Measurements from ENCODE around the gene GLIS1.

Gene GLIS1

DNA sequence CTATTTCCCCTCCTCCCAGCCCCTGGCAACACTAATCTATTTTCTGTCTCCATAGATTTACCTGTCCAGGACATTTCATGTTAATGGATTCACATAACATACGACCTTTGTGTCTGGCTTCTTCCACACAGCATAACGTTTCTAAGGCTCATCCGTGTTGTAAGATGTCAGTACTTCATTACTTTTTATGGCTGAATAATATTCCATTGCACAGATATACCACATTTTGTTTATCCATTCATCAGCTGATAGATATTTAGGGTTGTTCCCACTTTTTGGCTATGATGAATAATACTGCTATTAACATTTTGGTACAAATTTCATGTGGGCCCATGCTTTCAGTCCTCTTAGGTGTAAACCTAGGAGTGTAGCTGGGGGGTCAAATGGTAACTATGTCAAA lies 38.2 kb downstream of the GLIS1 start:
- TF ChIP-seq, protein P1, sequence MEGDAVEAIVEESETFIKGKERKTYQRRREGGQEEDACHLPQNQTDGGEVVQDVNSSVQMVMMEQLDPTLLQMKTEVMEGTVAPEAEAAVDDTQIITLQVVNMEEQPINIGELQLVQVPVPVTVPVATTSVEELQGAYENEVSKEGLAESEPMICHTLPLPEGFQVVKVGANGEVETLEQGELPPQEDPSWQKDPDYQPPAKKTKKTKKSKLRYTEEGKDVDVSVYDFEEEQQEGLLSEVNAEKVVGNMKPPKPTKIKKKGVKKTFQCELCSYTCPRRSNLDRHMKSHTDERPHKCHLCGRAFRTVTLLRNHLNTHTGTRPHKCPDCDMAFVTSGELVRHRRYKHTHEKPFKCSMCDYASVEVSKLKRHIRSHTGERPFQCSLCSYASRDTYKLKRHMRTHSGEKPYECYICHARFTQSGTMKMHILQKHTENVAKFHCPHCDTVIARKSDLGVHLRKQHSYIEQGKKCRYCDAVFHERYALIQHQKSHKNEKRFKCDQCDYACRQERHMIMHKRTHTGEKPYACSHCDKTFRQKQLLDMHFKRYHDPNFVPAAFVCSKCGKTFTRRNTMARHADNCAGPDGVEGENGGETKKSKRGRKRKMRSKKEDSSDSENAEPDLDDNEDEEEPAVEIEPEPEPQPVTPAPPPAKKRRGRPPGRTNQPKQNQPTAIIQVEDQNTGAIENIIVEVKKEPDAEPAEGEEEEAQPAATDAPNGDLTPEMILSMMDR (IDR thresholded peaks at IDR 0.05; ENCODE audit: low read depth, low read length), result no peak
- H3K4me3 ChIP-seq (ENCODE audit: low read depth, low read length), result no peak overlapping the region

GRCh38 chr1:53699981-53700380 lies 39.0 kb downstream of the GLIS1 start:
- TF ChIP-seq, protein P1 (IDR thresholded peaks at IDR 0.05; ENCODE audit: low read depth, low read length), result no peak
- H3K4me3 ChIP-seq (ENCODE audit: low read depth, low read length), result no peak overlapping the region

- H3K4me3 ChIP-seq (ENCODE audit: low read depth, low read length), result no peak overlapping the region
- TF ChIP-seq, protein P1 (IDR thresholded peaks at IDR 0.05; ENCODE audit: low read depth, low read length), result no peak
Observed at GRCh38 chr1:53698384-53698980, 40.5 kb downstream of the GLIS1 start.

- H3K4me3 ChIP-seq (ENCODE audit: low read depth, low read length), result no peak overlapping the region
- TF ChIP-seq, protein P1 (IDR thresholded peaks at IDR 0.05; ENCODE audit: low read depth, low read length), result no peak
Observed at GRCh38 chr1:53697721-53698383, 41.1 kb downstream of the GLIS1 start.

- no peak overlapping the region for H3K4me3 ChIP-seq (ENCODE audit: low read depth, low read length)
- TF ChIP-seq, protein P1 (IDR thresholded peaks at IDR 0.05; ENCODE audit: low read depth, low read length), result no peak
Observed at GRCh38 chr1:53696990-53697389, 42.0 kb downstream of the GLIS1 start.

DNA sequence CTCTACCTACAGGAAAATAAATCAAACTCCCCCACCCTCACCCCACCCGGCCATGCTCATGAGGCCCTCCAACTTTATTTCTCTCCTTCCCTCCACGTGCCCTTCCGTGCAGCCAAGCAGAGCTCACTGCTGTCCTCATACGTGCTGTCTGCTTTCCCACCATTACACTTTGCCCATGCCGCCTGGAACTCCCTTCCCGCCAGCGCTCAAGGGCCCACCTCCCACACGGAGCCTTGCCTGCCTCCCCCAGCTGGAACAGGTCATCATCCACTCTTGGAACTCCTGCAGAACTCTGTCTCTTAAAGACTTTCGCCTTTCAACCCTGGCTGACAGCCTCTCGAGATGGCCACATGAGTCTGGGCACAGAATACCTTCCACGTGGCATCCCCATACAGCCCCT lies 42.4 kb downstream of the GLIS1 start:
- TF ChIP-seq, protein P1 (IDR thresholded peaks at IDR 0.05; ENCODE audit: low read depth, low read length), result no peak
- no peak overlapping the region for H3K4me3 ChIP-seq (ENCODE audit: low read depth, low read length)

DNA sequence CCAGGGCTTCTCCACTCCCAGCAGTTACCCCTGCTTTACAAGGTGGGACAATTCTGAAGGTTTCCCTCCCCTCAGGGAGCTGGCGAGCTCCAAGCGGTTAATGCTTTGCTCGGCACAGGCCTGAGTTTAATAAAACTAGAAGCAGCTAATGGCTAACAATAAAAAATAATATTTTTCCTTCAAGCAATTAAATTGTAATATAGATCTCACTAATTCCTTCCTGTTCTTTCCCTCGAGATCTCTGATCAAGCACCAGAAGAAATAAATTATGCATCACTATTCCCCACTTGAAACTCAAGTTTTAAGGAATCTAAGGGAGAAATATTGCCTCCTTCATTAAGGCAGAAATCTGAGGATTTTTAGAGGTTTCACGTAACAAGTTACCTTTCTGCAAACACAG lies 42.9 kb downstream of the GLIS1 start:
- TF ChIP-seq, protein P1 (IDR thresholded peaks at IDR 0.05; ENCODE audit: low read depth, low read length), result no peak
- no peak overlapping the region for H3K4me3 ChIP-seq (ENCODE audit: low read depth, low read length)

All from WI38 (cell line).